ENCODE measurements around the gene LRRC75A. TPM values are rescaled to one million over a fixed set of nuclear protein-coding genes. Genes with fewer than 3 reads are reported as not detected.

The LRRC75A gene
- total RNA-seq, 1 experiment from 2014 or later: 0.03 TPM

GRCh38 chr17:16496820-16497489 is 5.0 kb upstream of the LRRC75A start:
- Histone ChIP-seq H3K27me3 (no peaks in the 10 kb centered on the region), H3K4me3 (no peak overlapping the region), H3K9me3 (no peaks in the 10 kb centered on the region), H3K36me3 (no peaks in the 10 kb centered on the region)
- DNase-seq: no peak

GRCh38 chr17:16495980-16496819 is 4.2 kb upstream of the LRRC75A start:
- Histone ChIP-seq H3K27me3 (no peaks in the 10 kb centered on the region), H3K9me3 (no peaks in the 10 kb centered on the region), H3K36me3 (no peaks in the 10 kb centered on the region), H3K4me3 (no peak overlapping the region)
- DNase-seq: no peak

- no peaks in the 10 kb centered on the region for H3K27me3 ChIP-seq
- no peak for DNase-seq
- H3K36me3 ChIP-seq: no peaks in the 10 kb centered on the region
- no peaks in the 10 kb centered on the region for H3K9me3 ChIP-seq
- H3K4me3 ChIP-seq: no peak overlapping the region
Measured at GRCh38 chr17:16495561-16495960, 3.6 kb upstream of the LRRC75A start.

- no peaks in the 10 kb centered on the region for H3K27me3 ChIP-seq
- no peaks in the 10 kb centered on the region for H3K9me3 ChIP-seq
- DNase-seq: no peak
- H3K36me3 ChIP-seq: no peaks in the 10 kb centered on the region
- no peak overlapping the region for H3K4me3 ChIP-seq
Measured at GRCh38 chr17:16494059-16494458, 2.1 kb upstream of the LRRC75A start.

GRCh38 chr17:16493531-16494046 is 1.6 kb upstream of the LRRC75A start:
- Histone ChIP-seq H3K27me3 (no peaks in the 10 kb centered on the region), H3K36me3 (no peaks in the 10 kb centered on the region), H3K9me3 (no peaks in the 10 kb centered on the region)

GRCh38 chr17:16492613-16493530 is 879 bp upstream of the LRRC75A start:
- Histone ChIP-seq H3K9me3 (no peaks in the 10 kb centered on the region), H3K4me3 (no peak overlapping the region), H3K27me3 (no peaks in the 10 kb centered on the region), H3K36me3 (no peaks in the 10 kb centered on the region)
- DNase-seq: no peak

More at GRCh38 chr17:16493531-16494046, 1.6 kb upstream of the LRRC75A start:
- no peak for DNase-seq
- H3K4me3 ChIP-seq: no peak overlapping the region

- no peak for DNase-seq
- H3K4me3 ChIP-seq: no peak overlapping the region
- H3K27me3 ChIP-seq: no peaks in the 10 kb centered on the region
- H3K36me3 ChIP-seq: no peaks in the 10 kb centered on the region
- no peaks in the 10 kb centered on the region for H3K9me3 ChIP-seq
Measured at GRCh38 chr17:16491131-16491702, 776 bp downstream of the LRRC75A start.

- Histone ChIP-seq H3K36me3 (no peaks in the 10 kb centered on the region), H3K27me3 (no peaks in the 10 kb centered on the region), H3K9me3 (no peaks in the 10 kb centered on the region), H3K4me3 (no peak overlapping the region)
- DNase-seq: no peak
Measured at GRCh38 chr17:16489431-16489830, 2.6 kb downstream of the LRRC75A start.

GRCh38 chr17:16488968-16489337 is 3.0 kb downstream of the LRRC75A start:
- no peak for DNase-seq
- H3K4me3 ChIP-seq: no peak overlapping the region
- H3K27me3 ChIP-seq: no peaks in the 10 kb centered on the region

GRCh38 chr17:16488186-16488967 is 3.6 kb downstream of the LRRC75A start:
- DNase-seq: no peak
- Histone ChIP-seq H3K27me3 (no peaks in the 10 kb centered on the region), H3K9me3 (no peaks in the 10 kb centered on the region), H3K4me3 (no peak overlapping the region), H3K36me3 (no peaks in the 10 kb centered on the region)

More at GRCh38 chr17:16488968-16489337, 3.0 kb downstream of the LRRC75A start:
- H3K9me3 ChIP-seq: no peaks in the 10 kb centered on the region
- H3K36me3 ChIP-seq: no peaks in the 10 kb centered on the region

GRCh38 chr17:16486373-16487250 is 5.4 kb downstream of the LRRC75A start:
- no peaks in the 10 kb centered on the region for H3K9me3 ChIP-seq
- H3K36me3 ChIP-seq: no peaks in the 10 kb centered on the region
- H3K4me3 ChIP-seq: no peak overlapping the region
- H3K27me3 ChIP-seq: no peaks in the 10 kb centered on the region
- DNase-seq: peak; percentile 68

- Histone ChIP-seq H3K4me3 (no peak overlapping the region), H3K36me3 (no peaks in the 10 kb centered on the region), H3K9me3 (no peaks in the 10 kb centered on the region), H3K27me3 (no peaks in the 10 kb centered on the region)
- DNase-seq: no peak
Measured at GRCh38 chr17:16484445-16485175, 7.4 kb downstream of the LRRC75A start.

GRCh38 chr17:16483021-16483645 is 8.9 kb downstream of the LRRC75A start:
- DNase-seq: no peak
- no peaks in the 10 kb centered on the region for H3K9me3 ChIP-seq

GRCh38 chr17:16482253-16482652 is 9.7 kb downstream of the LRRC75A start:
- DNase-seq: no peak
- no peak overlapping the region for H3K4me3 ChIP-seq
- H3K9me3 ChIP-seq: no peaks in the 10 kb centered on the region
- H3K27me3 ChIP-seq: no peaks in the 10 kb centered on the region
- H3K36me3 ChIP-seq: no peaks in the 10 kb centered on the region

More at GRCh38 chr17:16483021-16483645, 8.9 kb downstream of the LRRC75A start:
- H3K27me3 ChIP-seq: no peaks in the 10 kb centered on the region
- H3K4me3 ChIP-seq: no peak overlapping the region
- H3K36me3 ChIP-seq: no peaks in the 10 kb centered on the region
